GM23338 (cell line): ENCODE measurements around the gene LRIT3. TPM values are rescaled to one million over a fixed set of nuclear protein-coding genes. Genes with fewer than 3 reads are reported as not detected.

Source experiments
- ATAC-seq: fragments of 200-7000 bp; cut with Tn5 transposase; 3 replicates; pipeline ENCODE4 v1.9.1; 2020
- DNase-seq: peaks from one replicate; pipeline ENCODE4 v3.0.0-alpha.2; 2015; ENCODE audit warnings: low spot score
- H2AFZ ChIP-seq: fragments of 200-600 bp; sonication (generic); 2 replicates; pipeline ENCODE4 v1.8.0; 2016; ENCODE audit warnings: antibody characterized with exemption, mild to moderate bottlenecking, moderate library complexity
- H3F3A ChIP-seq: fragments of 200-600 bp; sonication (generic); replicated peaks from 2 replicates; pipeline ENCODE4 v1.8.0; 2017; ENCODE audit warnings: antibody characterized with exemption, mixed run types, low read depth
- H3K27ac ChIP-seq: fragments of 200-600 bp; sonication (generic); 2 replicates; pipeline ENCODE4 v1.6.1; 2016; ENCODE audit warnings: low read depth
- H3K27me3 ChIP-seq: fragments of 200-600 bp; sonication (generic); 2 replicates; pipeline ENCODE4 v1.8.0; 2016; ENCODE audit warnings: mild to moderate bottlenecking, mixed run types, moderate library complexity; ENCODE audit not compliant: insufficient read depth
- H3K36me3 ChIP-seq: fragments of 200-600 bp; sonication (generic); 2 replicates; pipeline ENCODE4 v1.8.0; 2016; ENCODE audit warnings: mild to moderate bottlenecking; ENCODE audit not compliant: insufficient read depth
- H3K4me1 ChIP-seq: fragments of 200-600 bp; sonication (generic); 2 replicates; pipeline ENCODE4 v1.8.0; 2016; ENCODE audit warnings: mild to moderate bottlenecking, moderate library complexity; ENCODE audit not compliant: insufficient read depth
- H3K4me2 ChIP-seq: fragments of 200-600 bp; sonication (generic); 2 replicates; pipeline ENCODE4 v1.7.1; 2017; ENCODE audit warnings: mixed run types
- H3K4me3 ChIP-seq: fragments of 200-600 bp; sonication (generic); 2 replicates; pipeline ENCODE4 v1.6.1; 2016; ENCODE audit warnings: mixed run types
- H3K79me2 ChIP-seq: fragments of 200-600 bp; sonication (generic); replicated peaks from 2 replicates; pipeline ENCODE4 v1.8.0; 2017; ENCODE audit warnings: mild to moderate bottlenecking; ENCODE audit not compliant: insufficient read depth
- H3K9me2 ChIP-seq: fragments of 200-600 bp; sonication (generic); 2 replicates; pipeline ENCODE4 v1.8.0; 2017; ENCODE audit not compliant: insufficient read depth
- H4K20me1 ChIP-seq: fragments of 200-600 bp; sonication (generic); replicated peaks from 2 replicates; pipeline ENCODE4 v1.8.0; 2017; ENCODE audit warnings: mild to moderate bottlenecking; ENCODE audit not compliant: insufficient read depth
- H3K27ac Mint-ChIP-seq: 2 replicates; pipeline ENCODE4 v1.8.0; 2020; ENCODE audit warnings: inconsistent platforms, mild to moderate bottlenecking, moderate library complexity, mixed read lengths
- H3K27me3 Mint-ChIP-seq: 3 replicates; pipeline ENCODE4 v1.8.0; 2022; ENCODE audit warnings: low read depth, mild to moderate bottlenecking, moderate library complexity, mixed read lengths, inconsistent platforms; ENCODE audit not compliant: insufficient read depth, poor library complexity
- H3K36me3 Mint-ChIP-seq: 3 replicates; pipeline ENCODE4 v1.8.0; 2021; ENCODE audit warnings: low read depth, mild to moderate bottlenecking, inconsistent platforms, moderate library complexity, mixed read lengths
- H3K4me1 Mint-ChIP-seq: 3 replicates; pipeline ENCODE4 v1.8.0; 2020; ENCODE audit warnings: mild to moderate bottlenecking, inconsistent platforms, mixed read lengths
- H3K4me3 Mint-ChIP-seq: 3 replicates; pipeline ENCODE4 v1.8.0; 2021; ENCODE audit warnings: moderate library complexity, mild to moderate bottlenecking, inconsistent platforms, mixed read lengths
- H3K9me3 Mint-ChIP-seq: 3 replicates; pipeline ENCODE4 v1.8.0; 2020; ENCODE audit warnings: moderate library complexity, mild to moderate bottlenecking, inconsistent platforms, mixed read lengths
- CREB1 ChIP-seq: fragments of 250-450 bp; sonication (Bioruptor Pico); IDR thresholded peaks from 2 replicates; pipeline ENCODE4 v1.5.0; 2020; ENCODE audit warnings: low read depth, mild to moderate bottlenecking, moderate library complexity
- CTCF ChIP-seq, 2 experiments: fragments of 200-600 bp in 1 of 2; sonication (generic) in 1 of 2; conservative IDR thresholded peaks; 2 replicates each; pipeline versions ENCODE4 v1.5.1 to v1.6.1; 2016 to 2017; ENCODE audit warnings: antibody characterized with exemption in 2 of 2, low read depth in 2 of 2, mild to moderate bottlenecking in 2 of 2, moderate library complexity in 1 of 2
- ETS1 ChIP-seq: IDR thresholded peaks from 2 replicates; pipeline ENCODE4 v1.6.1; 2016; ENCODE audit warnings: antibody characterized with exemption
- EZH2 ChIP-seq: fragments of 200-600 bp; sonication (generic); IDR thresholded peaks from one replicate; pipeline ENCODE4 v1.8.0; 2017; ENCODE audit warnings: antibody characterized with exemption, mild to moderate bottlenecking, low read depth; ENCODE audit not compliant: unreplicated experiment
- EZH2phosphoT487 ChIP-seq: fragments of 200-600 bp; sonication (generic); IDR thresholded peaks from one replicate; pipeline ENCODE4 v1.8.1; 2018; ENCODE audit warnings: antibody characterized with exemption; ENCODE audit not compliant: unreplicated experiment
- JUNB ChIP-seq: IDR thresholded peaks from one replicate; pipeline ENCODE4 v1.6.1; 2016; ENCODE audit warnings: antibody characterized with exemption; ENCODE audit not compliant: unreplicated experiment
- NANOG ChIP-seq: IDR thresholded peaks from 2 replicates; pipeline ENCODE4 v1.6.1; 2016; ENCODE audit warnings: antibody characterized with exemption, borderline replicate concordance
- POLR2AphosphoS5 ChIP-seq: IDR thresholded peaks from 2 replicates; pipeline ENCODE4 v1.6.1; 2016; ENCODE audit warnings: antibody characterized with exemption, low read depth
- REST ChIP-seq: IDR thresholded peaks from one replicate; pipeline ENCODE4 v1.6.1; 2018; ENCODE audit warnings: antibody characterized with exemption; ENCODE audit not compliant: unreplicated experiment
- STAT1 ChIP-seq: IDR thresholded peaks from one replicate; pipeline ENCODE4 v1.6.1; 2016; ENCODE audit warnings: antibody characterized with exemption; ENCODE audit not compliant: unreplicated experiment
- ZNF114 ChIP-seq: fragments of 250-450 bp; sonication (Bioruptor Pico); IDR thresholded peaks from 2 replicates; pipeline ENCODE4 v1.5.0; 2020; ENCODE audit warnings: mild to moderate bottlenecking, moderate library complexity
- ZNF331 ChIP-seq: fragments of 250-450 bp; sonication (Bioruptor Pico); IDR thresholded peaks from 2 replicates; pipeline ENCODE4 v1.5.0; 2020; ENCODE audit warnings: low read depth, mild to moderate bottlenecking, moderate library complexity
- ZNF462 ChIP-seq: fragments of 250-450 bp; sonication (Bioruptor Pico); IDR thresholded peaks from 2 replicates; pipeline ENCODE4 v1.5.0; 2020; ENCODE audit warnings: mild to moderate bottlenecking, moderate library complexity
- polyA plus RNA-seq: library from polyadenylated mRNA; unstranded; fragments of >200 nt; fragmentation: Nextera tagmentation; extraction: Ambion mirVana; gene quantifications from 2 replicates; pipeline ENCODE4 v1.2.1, GENCODE V29; 2016
- total RNA-seq: library from RNA; depleted of rRNA; stranded (reverse); fragments of >200 nt; shearing (Covaris generic); gene quantifications from 2 replicates; pipeline ENCODE4 v1.2.3, GENCODE V29; 2014

Gene LRIT3
- total and polyA plus RNA-seq, 2 experiments from 2014 or later: 0.14 TPM; not detected in 1

- DNase-seq (no peak), ATAC-seq (no peak)
- H3K4me3 ChIP-seq: no peak overlapping the region
- Mint-ChIP-seq H3K9me3 (no peaks in the 10 kb centered on the region; the same call in 2 of the 3 replicates), H3K27me3 (peaks cover 23% of the 10 kb centered on the region), H3K4me3 (no peak overlapping the region), H3K27ac (no peak overlapping the region), H3K4me1 (peaks cover 16% of the 10 kb centered on the region), H3K36me3 (peaks cover 68% of the 10 kb centered on the region)
- H3F3A ChIP-seq: 0 out of 2 replicates have a peak, but pooled peaks cover 6% of the 10 kb centered on the region
- H3K4me1 ChIP-seq: peaks cover 11% of the 10 kb centered on the region; the same call in 1 of the 2 replicates
- no peak overlapping the region for H2AFZ ChIP-seq
- peaks cover 30% of the 10 kb centered on the region for H3K36me3 ChIP-seq
- TF ChIP-seq CREB1 (CRISPR knock-in tag) (no peak), ZNF462 (CRISPR knock-in tag) (no peak), ZNF114 (CRISPR knock-in tag) (no peak), JUNB (no peak), NANOG (no peak), REST (no peak), POLR2AphosphoS5 (no peak), CTCF (conservative IDR thresholded peaks at IDR 0.05; ENCODE audit: low read depth in 2 of 2) (no peak), ZNF331 (no peak), EZH2 (no peak), STAT1 (no peak), EZH2phosphoT487 (no peak), ETS1 (no peak)
- peaks cover 58% of the 10 kb centered on the region for H3K79me2 ChIP-seq
- H4K20me1 ChIP-seq: peaks cover 7% of the 10 kb centered on the region
- H3K27me3 ChIP-seq: no peaks in the 10 kb centered on the region
- no peaks in the 10 kb centered on the region for H3K9me2 ChIP-seq
- no peak overlapping the region for H3K27ac ChIP-seq
- H3K4me2 ChIP-seq: no peak overlapping the region
Measured at GRCh38 chr4:109818268-109818667, 29.6 kb upstream of the LRIT3 start.
